Middle frontal gyrus (tissue), 1 donor: ENCODE data around the gene IGFBP2.

ENCODE experiments used
- DNase-seq: peaks from one replicate; pipeline ENCODE4 v3.0.0-alpha.2; 2015; ENCODE audit warnings: low spot score; ENCODE audit errors: extremely low spot score

IGFBP2 gene

DNA sequence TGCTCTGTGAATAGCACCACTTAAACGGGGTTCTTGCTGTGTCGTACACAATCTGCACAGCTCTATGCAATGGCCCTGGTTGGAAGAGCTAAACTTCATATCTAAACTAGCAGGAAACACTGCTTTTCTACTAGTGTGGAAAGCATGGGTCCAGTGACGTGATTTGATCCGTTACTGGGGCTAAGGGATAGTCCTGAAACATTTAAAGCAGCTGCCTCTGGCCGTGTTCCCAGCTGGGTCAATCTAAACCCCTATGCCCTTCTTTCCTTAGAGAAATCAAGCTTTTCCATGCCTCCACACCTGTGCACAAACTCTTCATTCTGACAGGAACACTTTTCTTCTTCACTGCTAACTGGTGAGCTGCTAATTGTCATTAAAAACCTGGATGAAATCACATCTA is 67.6 kb downstream of the IGFBP2 start:
- no peak for DNase-seq

GRCh38 chr2:216701544-216701943 is 68.3 kb downstream of the IGFBP2 start:
- no peak for DNase-seq

DNA sequence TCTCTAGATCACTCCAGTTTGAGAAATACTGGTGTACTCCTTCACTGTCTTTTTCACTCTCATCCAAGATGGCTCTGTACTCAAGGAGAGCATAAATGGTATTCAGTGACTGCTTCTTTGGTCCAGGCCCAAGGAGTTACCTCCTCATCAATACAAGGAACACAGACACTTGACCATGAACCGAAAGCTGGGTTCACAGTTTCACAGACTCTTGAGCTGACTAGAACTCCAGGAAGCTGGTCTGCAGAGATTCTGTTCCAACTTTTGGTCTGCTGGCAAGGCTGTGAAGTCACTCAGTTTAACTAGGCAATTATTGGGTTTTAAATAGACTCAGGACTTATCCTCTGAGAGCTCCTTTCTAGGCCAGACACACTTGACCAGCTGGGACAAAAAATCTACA is 69.5 kb downstream of the IGFBP2 start:
- DNase-seq: no peak

- no peak for DNase-seq
These were observed 77.5 kb downstream of the IGFBP2 start for GRCh38 chr2:216710551-216711301.

DNA sequence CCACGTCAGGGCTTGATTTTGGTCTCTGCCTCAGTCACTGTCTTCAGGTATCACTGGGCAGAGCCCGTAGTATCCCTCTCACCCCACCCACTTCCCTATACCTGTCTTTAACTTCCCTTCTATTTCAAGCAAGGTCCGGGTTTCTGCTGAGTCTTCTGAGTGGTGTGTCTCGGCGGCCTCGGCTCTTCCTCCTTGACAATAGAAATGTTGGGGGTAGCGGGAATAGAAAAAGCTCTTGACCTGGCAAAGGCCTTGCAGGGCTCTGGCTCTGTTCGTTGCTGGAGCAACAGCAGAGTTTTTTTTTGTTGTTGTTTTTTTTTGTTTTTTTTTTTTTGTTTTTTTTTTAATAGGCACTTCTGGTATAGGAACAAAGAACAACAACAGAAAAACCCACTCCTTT is 78.1 kb downstream of the IGFBP2 start:
- no peak for DNase-seq

DNA sequence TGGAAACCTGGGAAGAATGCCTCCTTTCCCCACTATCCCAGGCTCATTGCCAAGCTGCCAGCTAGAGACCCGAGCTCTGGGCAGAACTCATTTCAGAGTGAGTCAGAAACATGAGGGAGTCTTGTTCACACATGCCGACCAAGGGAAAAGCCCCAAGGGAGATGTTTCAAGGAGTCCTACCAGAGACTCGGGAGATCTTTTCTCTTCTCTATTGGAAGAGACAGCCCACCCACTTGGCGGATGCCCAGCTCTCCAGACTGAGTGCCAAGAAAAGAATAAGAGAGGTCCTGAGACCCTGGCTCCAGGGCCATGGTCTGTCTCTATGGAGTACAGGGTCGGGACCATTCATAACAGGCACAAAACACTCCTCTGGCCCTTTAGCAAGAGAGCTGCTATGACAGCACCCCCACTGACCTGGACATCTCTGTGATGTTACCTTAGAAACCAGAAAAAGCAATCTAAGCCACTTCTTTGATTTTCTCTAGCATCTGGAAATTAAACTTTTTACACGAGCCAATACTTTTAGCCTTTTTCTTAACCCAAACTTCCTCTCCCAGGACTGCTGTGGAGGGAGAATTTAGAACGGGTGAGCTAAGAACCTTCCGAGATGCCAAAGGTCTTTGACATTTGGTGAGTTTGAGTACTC is 80.6 kb downstream of the IGFBP2 start:
- DNase-seq: no peak
